ENCODE data around the gene RRAGC.

- TF ChIP-seq CTCF (IDR thresholded peaks at IDR 0.05) (no peak), POLR2A (IDR thresholded peaks at IDR 0.05) (no peak)
These were observed 33.3 kb downstream of the RRAGC start for GRCh38 chr1:38826262-38826661.

Data from right lobe of liver (tissue), 4 donors.